Esophagus muscularis mucosa (tissue), 4 donors: Measurements from ENCODE around the gene A2M. TPM values are rescaled to one million over a fixed set of nuclear protein-coding genes. Genes with fewer than 3 reads are reported as not detected.
"Not testable (repeated sequence)": the region's sequence is repeated elsewhere in the genome, so short reads cannot be mapped to it uniquely, and the experiment has no call there.

Experiments used
- DNase-seq: peaks from one replicate; pipeline ENCODE4 v3.0.0-alpha.2; 2017; ENCODE audit errors: extremely low spot score
- H3K27ac ChIP-seq, 4 donors: fragments of 200-600 bp; sonication (generic); replicated peaks in 1 of 4; 1 replicate in 3 of 4; 2 replicates in 1 of 4; pipeline ENCODE4 v1.5.1; 2016 to 2019; ENCODE audit warnings: mild to moderate bottlenecking in 1 of 4
- H3K27me3 ChIP-seq, 4 donors: fragments of 200-600 bp; sonication (generic); one replicate each; pipeline versions ENCODE4 v1.5.1 to v1.6.0; 2016 to 2019
- H3K36me3 ChIP-seq, 4 donors: fragments of 200-600 bp; sonication (generic); one replicate each; pipeline ENCODE4 v1.5.1; 2016 to 2019
- H3K4me1 ChIP-seq, 4 donors: fragments of 200-600 bp; sonication (generic); one replicate each; pipeline ENCODE4 v1.5.1; 2016 to 2019
- H3K4me3 ChIP-seq, 4 donors: fragments of 200-600 bp; sonication (generic); 1 replicate in 2 of 4; 2 replicates in 2 of 4; pipeline ENCODE4 v1.5.1; 2016 to 2019; ENCODE audit warnings: mild to moderate bottlenecking in 4 of 4, moderate library complexity in 1 of 4
- H3K9me3 ChIP-seq, 4 donors: fragments of 200-600 bp; sonication (generic); 1 replicate in 3 of 4; 2 replicates in 1 of 4; pipeline ENCODE4 v1.5.1; 2016 to 2019
- CTCF ChIP-seq, 3 experiments: fragments of 200-600 bp in 2 of 3; fragments of 450-650 bp in 1 of 3; sonication (generic) in 2 of 3; IDR thresholded peaks; one replicate each; pipeline ENCODE4 v1.5.1; 2017 to 2019; ENCODE audit warnings: antibody characterized with exemption in 3 of 3, mild to moderate bottlenecking in 2 of 3, moderate library complexity in 1 of 3
- EP300 ChIP-seq: sonication (generic); formaldehyde crosslinking; IDR thresholded peaks from one replicate; pipeline ENCODE4 v1.6.1; 2017; ENCODE audit warnings: antibody characterized with exemption
- POLR2A ChIP-seq: fragments of 450-650 bp; IDR thresholded peaks from one replicate; pipeline ENCODE4 v1.6.1; 2017; ENCODE audit warnings: antibody characterized with exemption, moderate library complexity, mild to moderate bottlenecking, low read depth
- POLR2AphosphoS5 ChIP-seq, 2 donors: sonication (generic); formaldehyde crosslinking; IDR thresholded peaks; one replicate each; pipeline ENCODE4 v1.6.1; 2017; ENCODE audit warnings: antibody characterized with exemption in 2 of 2
- WGBS: methylation state at CpG from one replicate; pipeline ENCODE4 v1.1.5; 2018; 5-methylcytosine and 5-hydroxymethylcytosine counted together
- intact Hi-C: fragments of 100-400 bp; cut with DNase I; formaldehyde crosslinking; loops from one replicate; pipeline ENCODE4 v1.15.1; 2023
- total RNA-seq, 4 donors: library from RNA; depleted of rRNA; stranded (reverse); fragments of >200 nt; gene quantifications; one replicate each; pipeline versions ENCODE4 v1.1.0 to v1.2.1, GENCODE V29; 2016

A2M gene
- total RNA-seq, 4 donors from 2014 or later = 271 to 678 (median 484) TPM

- intact Hi-C loops = no loop called here
- H3K27ac ChIP-seq = no peak overlapping the region
- H3K4me1 ChIP-seq = no peaks in the 10 kb centered on the region
- DNase-seq = no peak
- no peak for TF ChIP-seq CTCF (IDR thresholded peaks at IDR 0.05)
- TF ChIP-seq EP300 = no peak
- no peak for TF ChIP-seq POLR2A
- TF ChIP-seq POLR2AphosphoS5 (IDR thresholded peaks at IDR 0.05) = no peak
- H3K9me3 ChIP-seq = peaks cover 0 to 13% (median 8%) of the 10 kb centered on the region in 4 donors
- H3K36me3 ChIP-seq = no peaks in the 10 kb centered on the region
- WGBS = 67% methylated on average over 2 of the region's 2 CpGs
- H3K27me3 ChIP-seq = no peaks in the 10 kb centered on the region
- no peak overlapping the region for H3K4me3 ChIP-seq
Measured at GRCh38 chr12:9148926-9149325, 33.2 kb upstream of the A2M start.

GRCh38 chr12:9147461-9147860 lies 31.7 kb upstream of the A2M start:
- no peaks in the 10 kb centered on the region for H3K27me3 ChIP-seq
- TF ChIP-seq CTCF (IDR thresholded peaks at IDR 0.05) (no peak), POLR2AphosphoS5 (IDR thresholded peaks at IDR 0.05) (no peak), POLR2A (no peak), EP300 (no peak)
- H3K27ac ChIP-seq = no peak overlapping the region
- no peaks in the 10 kb centered on the region for H3K36me3 ChIP-seq
- no peak overlapping the region for H3K4me3 ChIP-seq
- intact Hi-C loops = no loop called here
- 80% methylated on average over 2 of the region's 2 CpGs for WGBS
- H3K4me1 ChIP-seq = no peaks in the 10 kb centered on the region
- DNase-seq = no peak
- peaks cover 0 to 16% (median 9%) of the 10 kb centered on the region in 4 donors for H3K9me3 ChIP-seq

GRCh38 chr12:9144730-9145106 lies 29.0 kb upstream of the A2M start:
- Histone ChIP-seq H3K36me3 (no peaks in the 10 kb centered on the region), H3K27me3 (no peaks in the 10 kb centered on the region), H3K4me1 (no peaks in the 10 kb centered on the region), H3K9me3 (peaks cover 0 to 16% (median 9%) of the 10 kb centered on the region in 4 donors), H3K27ac (no peak overlapping the region), H3K4me3 (no peak overlapping the region)
- 56% methylated on average over 4 of the region's 4 CpGs for WGBS
- DNase-seq = no peak
- no peak for TF ChIP-seq EP300
- no peak for TF ChIP-seq POLR2AphosphoS5 (IDR thresholded peaks at IDR 0.05)
- no peak for TF ChIP-seq POLR2A
- TF ChIP-seq CTCF (IDR thresholded peaks at IDR 0.05) = no peak
- intact Hi-C loops = no loop called here

GRCh38 chr12:9143929-9144729 lies 28.4 kb upstream of the A2M start:
- H3K27ac ChIP-seq = no peak overlapping the region
- no peaks in the 10 kb centered on the region for H3K36me3 ChIP-seq
- WGBS = 93% methylated on average over 3 of the region's 3 CpGs
- H3K4me1 ChIP-seq = no peaks in the 10 kb centered on the region
- no peak overlapping the region for H3K4me3 ChIP-seq
- TF ChIP-seq EP300 = no peak
- TF ChIP-seq POLR2A = no peak
- no peak for TF ChIP-seq CTCF (IDR thresholded peaks at IDR 0.05)
- intact Hi-C loops = no loop called here
- DNase-seq = no peak
- H3K27me3 ChIP-seq = no peaks in the 10 kb centered on the region
- H3K9me3 ChIP-seq = peaks cover 0 to 16% (median 9%) of the 10 kb centered on the region in 4 donors

- Histone ChIP-seq H3K4me3 (no peak overlapping the region), H3K36me3 (no peaks in the 10 kb centered on the region), H3K4me1 (no peaks in the 10 kb centered on the region), H3K27me3 (no peaks in the 10 kb centered on the region), H3K9me3 (peaks cover 0 to 16% (median 9%) of the 10 kb centered on the region in 4 donors), H3K27ac (no peak overlapping the region)
- DNase-seq = no peak
- 81% methylated on average over 2 of the region's 2 CpGs for WGBS
- TF ChIP-seq EP300 (no peak), CTCF (IDR thresholded peaks at IDR 0.05) (no peak), POLR2A (no peak), POLR2AphosphoS5 (IDR thresholded peaks at IDR 0.05) (no peak)
- intact Hi-C loops = no loop called here
Measured at GRCh38 chr12:9143137-9143536, 27.4 kb upstream of the A2M start.

GRCh38 chr12:9139588-9140290 lies 24.0 kb upstream of the A2M start:
- H3K9me3 ChIP-seq, H3K36me3 ChIP-seq, DNase-seq, H3K27ac ChIP-seq, H3K4me3 ChIP-seq, intact Hi-C loops, H3K27me3 ChIP-seq, H3K4me1 ChIP-seq: not testable (repeated sequence)
- 53% methylated on average over 2 of the region's 2 CpGs for WGBS
